SU-DHL-6 (cell line): ENCODE results near the gene MDH1.

Experiments used
- H2AFZ ChIP-seq: fragments of 200-600 bp; sonication (generic); 2 replicates; pipeline ENCODE4 v1.6.1; 2014; ENCODE audit warnings: low read depth, mild to moderate bottlenecking, moderate library complexity, mixed read lengths, antibody characterized with exemption, low read length; ENCODE audit not compliant: severe bottlenecking
- H3F3A ChIP-seq: fragments of 200-600 bp; shearing (Covaris generic); 2 replicates; pipeline ENCODE4 v1.6.0; 2016; ENCODE audit warnings: antibody characterized with exemption, mild to moderate bottlenecking; ENCODE audit not compliant: insufficient read depth
- H3K27ac ChIP-seq: fragments of 200-600 bp; sonication (generic); 2 replicates; pipeline ENCODE4 v1.5.1; 2016; ENCODE audit warnings: low read depth, mild to moderate bottlenecking, low read length, moderate library complexity, mixed read lengths
- H3K27me3 ChIP-seq: fragments of 200-600 bp; sonication (generic), shearing (Covaris generic); 2 replicates; pipeline ENCODE4 v1.6.0; 2014; ENCODE audit warnings: mild to moderate bottlenecking, low read length
- H3K36me3 ChIP-seq: fragments of 200-600 bp; sonication (generic); 2 replicates; pipeline ENCODE4 v1.6.1; 2014; ENCODE audit warnings: mild to moderate bottlenecking, low read length, mixed read lengths
- H3K4me2 ChIP-seq: fragments of 300-600, 200-600 bp; shearing (Covaris generic), sonication (generic); 2 replicates; pipeline ENCODE4 v1.6.0; 2014; ENCODE audit warnings: low read length, low read depth, mild to moderate bottlenecking; ENCODE audit not compliant: poor library complexity, severe bottlenecking
- H3K4me3 ChIP-seq: fragments of 200-600 bp; sonication (generic); 2 replicates; pipeline ENCODE4 v1.5.1; 2014; ENCODE audit warnings: antibody characterized with exemption, low read length, mild to moderate bottlenecking, mixed read lengths; ENCODE audit not compliant: insufficient read depth, poor library complexity, severe bottlenecking
- H3K79me2 ChIP-seq: fragments of 200-600 bp; sonication (generic); 2 replicates; pipeline ENCODE4 v1.6.1; 2014; ENCODE audit warnings: mild to moderate bottlenecking, low read length, moderate library complexity; ENCODE audit not compliant: insufficient read depth
- H3K9ac ChIP-seq: fragments of 200-600 bp; sonication (generic); 2 replicates; pipeline ENCODE4 v1.7.0; 2014; ENCODE audit warnings: mild to moderate bottlenecking, low read length
- H3K9me2 ChIP-seq: fragments of 200-600 bp; sonication (generic); replicated peaks from 2 replicates; pipeline ENCODE4 v1.6.1; 2014; ENCODE audit warnings: low read length; ENCODE audit not compliant: insufficient read depth
- H3K9me3 ChIP-seq: fragments of 200-600 bp; sonication (generic); 2 replicates; pipeline ENCODE4 v1.6.1; 2014; ENCODE audit warnings: low read length, mixed read lengths; ENCODE audit not compliant: insufficient read depth
- H4K20me1 ChIP-seq: fragments of 200-600 bp; sonication (generic); 2 replicates; pipeline ENCODE4 v1.6.1; 2014; ENCODE audit warnings: low read depth, mild to moderate bottlenecking, antibody characterized with exemption, low read length, moderate library complexity, mixed read lengths
- CTCF ChIP-seq: fragments of 200-600 bp; sonication (generic); IDR thresholded peaks from one replicate; pipeline ENCODE4 v1.5.1; 2017; ENCODE audit warnings: antibody characterized with exemption, mild to moderate bottlenecking, low read length, moderate library complexity; ENCODE audit not compliant: insufficient read depth, poor library complexity, severe bottlenecking
- EZH2phosphoT487 ChIP-seq: fragments of 200-600 bp; sonication (generic), shearing (Covaris generic); conservative IDR thresholded peaks from 2 replicates; pipeline ENCODE4 v1.6.1; 2018; ENCODE audit warnings: mild to moderate bottlenecking, antibody characterized with exemption, low read length, moderate library complexity, mixed read lengths

MDH1 gene

DNA sequence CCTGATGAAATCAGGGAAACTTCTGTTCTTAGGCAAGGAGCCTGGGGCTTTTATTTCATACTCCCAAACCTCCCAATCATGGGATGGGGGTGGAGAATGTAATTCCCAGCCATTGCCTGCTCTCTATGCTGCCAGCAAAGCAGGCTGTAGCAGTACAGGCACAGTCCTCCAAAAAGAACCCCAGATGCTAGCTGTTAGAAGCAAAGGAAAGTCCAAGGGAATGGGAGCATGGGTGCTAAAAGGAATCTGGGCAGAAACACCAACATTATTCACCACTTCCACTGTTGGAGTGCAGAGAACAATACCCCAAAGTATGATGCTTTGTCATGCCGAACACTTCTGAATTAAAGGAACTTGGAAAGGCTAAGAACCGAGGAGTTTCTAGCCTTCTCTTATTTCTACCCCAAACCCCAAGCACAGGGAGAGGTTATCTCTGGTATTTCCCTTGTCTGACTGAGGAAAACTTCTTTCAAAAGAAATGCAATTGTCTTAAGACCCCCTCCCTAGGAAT lies 24.7 kb downstream of the MDH1 start:
- no peak for TF ChIP-seq EZH2phosphoT487
- no peak for TF ChIP-seq CTCF
- H2AFZ ChIP-seq = no peak overlapping the region
- H3K27ac ChIP-seq = no peak overlapping the region

DNA sequence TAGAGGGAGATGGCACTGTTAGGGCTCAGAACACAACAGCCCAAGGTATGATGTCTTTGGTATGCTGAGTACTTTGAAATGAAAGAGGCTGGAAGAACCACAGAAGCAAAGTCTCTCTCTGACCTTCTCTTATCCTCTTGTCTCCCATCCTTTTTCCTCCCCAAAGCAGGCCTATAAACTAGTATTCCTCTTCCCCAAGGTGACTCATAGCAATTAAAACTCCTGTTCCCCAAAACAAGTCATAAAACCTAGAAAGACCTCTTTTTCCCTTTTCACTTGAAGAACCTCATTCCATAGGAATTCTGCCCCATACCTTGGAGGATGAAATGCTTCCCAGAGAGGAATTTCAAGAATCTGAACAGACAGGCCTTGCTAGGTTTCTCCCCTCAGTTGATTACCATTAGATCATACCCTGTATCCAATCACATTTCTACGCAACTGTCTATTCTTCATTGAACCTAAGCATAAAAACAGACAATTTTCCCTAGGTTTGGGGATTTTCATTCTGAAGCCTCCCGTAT lies 25.7 kb downstream of the MDH1 start:
- 0 out of 2 replicates have a peak, but pooled peaks cover 4% of the 10 kb centered on the region for H3F3A ChIP-seq
- no peaks in the 10 kb centered on the region for H3K9me2 ChIP-seq
- H4K20me1 ChIP-seq = no peaks in the 10 kb centered on the region
- H3K4me3 ChIP-seq = no peak overlapping the region
- no peak overlapping the region for H3K27ac ChIP-seq
- no peak overlapping the region for H2AFZ ChIP-seq
- H3K9ac ChIP-seq = no peak overlapping the region
- H3K4me2 ChIP-seq = no peak overlapping the region
- H3K36me3 ChIP-seq = no peaks in the 10 kb centered on the region
- no peaks in the 10 kb centered on the region for H3K79me2 ChIP-seq
- no peaks in the 10 kb centered on the region for H3K27me3 ChIP-seq
- no peaks in the 10 kb centered on the region for H3K9me3 ChIP-seq
- TF ChIP-seq CTCF (no peak), EZH2phosphoT487 (no peak)

More for the DNA sequence above, 24.7 kb downstream of the MDH1 start:
- H3K9me2 ChIP-seq = no peaks in the 10 kb centered on the region
- no peaks in the 10 kb centered on the region for H3K79me2 ChIP-seq
- H3K4me3 ChIP-seq = no peak overlapping the region
- no peak overlapping the region for H3K9ac ChIP-seq
- H3K4me2 ChIP-seq = no peak overlapping the region
- 0 out of 2 replicates have a peak, but pooled peaks cover 4% of the 10 kb centered on the region for H3F3A ChIP-seq
- no peaks in the 10 kb centered on the region for H4K20me1 ChIP-seq
- no peaks in the 10 kb centered on the region for H3K36me3 ChIP-seq
- no peaks in the 10 kb centered on the region for H3K9me3 ChIP-seq
- no peaks in the 10 kb centered on the region for H3K27me3 ChIP-seq

DNA sequence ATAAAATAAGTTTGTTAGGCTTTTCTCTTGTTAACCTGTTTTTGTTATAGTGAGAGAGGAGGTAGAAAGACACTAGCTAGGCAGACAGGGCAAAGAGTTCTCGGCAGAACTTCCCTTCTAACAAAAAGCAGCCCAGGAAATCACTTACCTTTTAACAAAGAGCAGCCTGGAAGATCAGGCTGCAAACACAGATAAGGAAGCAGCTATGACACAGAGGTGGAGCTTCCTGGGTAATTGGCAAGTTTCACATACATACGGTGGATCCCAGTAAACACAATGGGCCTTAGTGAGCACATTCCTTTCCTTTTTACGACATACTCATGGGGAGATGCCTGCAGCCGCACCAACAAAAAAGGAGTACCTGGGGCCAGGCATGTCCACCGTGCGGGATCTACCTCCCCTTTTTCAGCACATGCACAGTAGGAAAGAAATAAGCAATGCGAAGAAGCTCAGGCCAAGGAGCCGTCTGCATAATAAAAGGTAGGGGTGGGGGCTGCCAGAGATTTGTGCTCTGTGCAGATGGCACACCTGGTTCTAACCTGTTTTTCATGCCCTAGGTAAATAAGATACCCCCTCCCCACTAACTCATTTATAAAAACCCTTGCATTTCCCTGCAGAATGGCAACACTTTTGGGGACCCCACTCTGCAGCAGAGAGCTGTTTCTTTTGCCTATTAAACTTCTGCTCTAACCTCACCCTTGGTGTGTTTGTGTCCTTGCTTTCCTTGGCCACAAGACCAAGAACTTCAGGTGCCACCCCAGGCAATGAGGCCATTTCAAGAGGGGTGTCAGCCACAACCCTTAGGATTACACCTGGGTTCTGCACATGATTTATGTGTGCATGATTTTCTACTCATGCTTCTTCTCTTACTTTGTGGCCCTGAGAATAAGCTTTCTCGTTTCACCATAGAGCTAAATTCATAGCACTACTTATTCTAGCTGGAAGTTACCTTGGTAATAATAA lies 26.5 kb downstream of the MDH1 start:
- Histone ChIP-seq H4K20me1 (no peaks in the 10 kb centered on the region), H3K27ac (no peak overlapping the region), H2AFZ (no peak overlapping the region), H3K9me3 (no peaks in the 10 kb centered on the region), H3K9ac (no peak overlapping the region), H3K4me2 (no peak overlapping the region), H3K4me3 (no peak overlapping the region), H3K9me2 (no peaks in the 10 kb centered on the region), H3K79me2 (no peaks in the 10 kb centered on the region), H3K36me3 (no peaks in the 10 kb centered on the region), H3F3A (no peaks in the 10 kb centered on the region), H3K27me3 (no peaks in the 10 kb centered on the region)
- TF ChIP-seq CTCF (no peak), EZH2phosphoT487 (no peak)
